Right lung (tissue), 5 donors: ENCODE measurements around the gene IVD. TPM values are rescaled to one million over a fixed set of nuclear protein-coding genes. Genes with fewer than 3 reads are reported as not detected.

Source experiments
- DNase-seq, 2 donors: peaks; one replicate each; pipeline ENCODE4 v3.0.0-alpha.2; 2013
- polyA plus RNA-seq, 5 donors: library from polyadenylated mRNA; unstranded; fragments of 120-200 nt; gene quantifications; one replicate each; pipeline versions ENCODE4 v1.2.1 to v1.2.3, GENCODE V29; 2013; ENCODE audit warnings: inconsistent platforms in 1 of 5, low replicate concordance in 1 of 5; ENCODE audit not compliant: insufficient read length in 5 of 5, insufficient read depth in 1 of 5

IVD gene
- polyA plus RNA-seq, 5 donors = 87.7 to 120 (median 113) TPM

- DNase-seq = no peak
Measured at GRCh38 chr15:40412095-40412759, 6.6 kb downstream of the IVD start.

- DNase-seq = no peak
Measured at GRCh38 chr15:40413036-40413435, 7.4 kb downstream of the IVD start.

- DNase-seq = no peak
Measured at GRCh38 chr15:40414816-40415215, 9.2 kb downstream of the IVD start.

GRCh38 chr15:40415226-40415625 is 9.6 kb downstream of the IVD start:
- no peak for DNase-seq

- no peak for DNase-seq
Measured at GRCh38 chr15:40416056-40416455, 10.5 kb downstream of the IVD start.

- DNase-seq = no peak
Measured at GRCh38 chr15:40418126-40418525, 12.5 kb downstream of the IVD start.

GRCh38 chr15:40420071-40420713 is 14.6 kb downstream of the IVD start:
- no peak for DNase-seq

- DNase-seq = no peak
Measured at GRCh38 chr15:40420793-40421192, 15.2 kb downstream of the IVD start.

- peak in 1 of 2 donors; percentile 67 for DNase-seq
Measured at GRCh38 chr15:40421246-40422157, 15.9 kb downstream of the IVD start.

GRCh38 chr15:40424483-40425115 is 19.0 kb downstream of the IVD start:
- no peak for DNase-seq

GRCh38 chr15:40425681-40426080 is 20.1 kb downstream of the IVD start:
- DNase-seq = no peak

GRCh38 chr15:40427188-40427587 is 21.6 kb downstream of the IVD start:
- no peak for DNase-seq

GRCh38 chr15:40428185-40428584 is 22.6 kb downstream of the IVD start:
- DNase-seq = no peak

GRCh38 chr15:40429068-40429710 is 23.6 kb downstream of the IVD start:
- no peak for DNase-seq

GRCh38 chr15:40430271-40430805 is 24.7 kb downstream of the IVD start:
- DNase-seq = no peak

- no peak for DNase-seq
Measured at GRCh38 chr15:40435023-40435709, 29.6 kb downstream of the IVD start.

- no peak for DNase-seq
Measured at GRCh38 chr15:40435710-40436089, 30.1 kb downstream of the IVD start.

- no peak for DNase-seq
Measured at GRCh38 chr15:40436116-40436891, 30.7 kb downstream of the IVD start.

- no peak for DNase-seq
Measured at GRCh38 chr15:40436892-40437751, 31.5 kb downstream of the IVD start.
